ENCODE measurements around the gene GSTCD.

GSTCD gene

GRCh38 chr4:105836537-105836936, 128.0 kb downstream of the GSTCD start:
- no peak overlapping the region for H2AFZ ChIP-seq (ENCODE audit: low read depth)
- H3K9ac ChIP-seq, result no peak overlapping the region
- H3K27me3 ChIP-seq (ENCODE audit: insufficient read depth, low read depth), result no peaks in the 10 kb centered on the region
- no peak for TF ChIP-seq CTCF (conservative IDR thresholded peaks at IDR 0.05; ENCODE audit: low read depth, low read length)
- no peaks in the 10 kb centered on the region for H4K20me1 ChIP-seq (ENCODE audit: insufficient read depth)
- no peak overlapping the region for H3K4me3 ChIP-seq (IDR thresholded peaks at IDR 0.05; ENCODE audit: insufficient read depth, low read depth, low read length)
- no peak overlapping the region for H3K27ac ChIP-seq
- no peaks in the 10 kb centered on the region for H3K79me2 ChIP-seq (ENCODE audit: insufficient read depth, low read depth)
- no peak overlapping the region for H3K4me2 ChIP-seq
- no peaks in the 10 kb centered on the region for H3K4me1 ChIP-seq (ENCODE audit: low read depth, poor library complexity, severe bottlenecking)
- no peaks in the 10 kb centered on the region for H3K36me3 ChIP-seq (ENCODE audit: insufficient read depth)

- Histone ChIP-seq H3K4me1 (ENCODE audit: low read depth, poor library complexity, severe bottlenecking) (no peaks in the 10 kb centered on the region), H3K27me3 (ENCODE audit: insufficient read depth, low read depth) (no peaks in the 10 kb centered on the region), H2AFZ (ENCODE audit: low read depth) (no peak overlapping the region), H4K20me1 (ENCODE audit: insufficient read depth) (no peaks in the 10 kb centered on the region), H3K27ac (no peak overlapping the region), H3K4me2 (no peak overlapping the region), H3K9ac (no peak overlapping the region), H3K79me2 (ENCODE audit: insufficient read depth, low read depth) (no peaks in the 10 kb centered on the region), H3K36me3 (ENCODE audit: insufficient read depth) (no peaks in the 10 kb centered on the region), H3K4me3 (IDR thresholded peaks at IDR 0.05; ENCODE audit: insufficient read depth, low read depth, low read length) (no peak overlapping the region)
- no peak for TF ChIP-seq CTCF (conservative IDR thresholded peaks at IDR 0.05; ENCODE audit: low read depth, low read length)
Observed at GRCh38 chr4:105837037-105837436, 128.5 kb downstream of the GSTCD start.

GRCh38 chr4:105838082-105838481, 129.5 kb downstream of the GSTCD start:
- Histone ChIP-seq H3K4me1 (ENCODE audit: low read depth, poor library complexity, severe bottlenecking) (no peaks in the 10 kb centered on the region), H3K9ac (no peak overlapping the region), H3K79me2 (ENCODE audit: insufficient read depth, low read depth) (no peaks in the 10 kb centered on the region), H4K20me1 (ENCODE audit: insufficient read depth) (no peaks in the 10 kb centered on the region), H3K4me3 (IDR thresholded peaks at IDR 0.05; ENCODE audit: insufficient read depth, low read depth, low read length) (no peak overlapping the region), H3K27me3 (ENCODE audit: insufficient read depth, low read depth) (no peaks in the 10 kb centered on the region), H3K4me2 (no peak overlapping the region), H3K36me3 (ENCODE audit: insufficient read depth) (no peaks in the 10 kb centered on the region), H2AFZ (ENCODE audit: low read depth) (no peak overlapping the region), H3K27ac (no peak overlapping the region)
- no peak for TF ChIP-seq CTCF (conservative IDR thresholded peaks at IDR 0.05; ENCODE audit: low read depth, low read length)

GRCh38 chr4:105840426-105841174, 132.0 kb downstream of the GSTCD start:
- H2AFZ ChIP-seq (ENCODE audit: low read depth), result no peak overlapping the region
- no peaks in the 10 kb centered on the region for H3K36me3 ChIP-seq (ENCODE audit: insufficient read depth)
- no peaks in the 10 kb centered on the region for H4K20me1 ChIP-seq (ENCODE audit: insufficient read depth)
- no peak for TF ChIP-seq CTCF (conservative IDR thresholded peaks at IDR 0.05; ENCODE audit: low read depth, low read length)
- no peak overlapping the region for H3K9ac ChIP-seq
- H3K27ac ChIP-seq, result no peak overlapping the region
- no peak overlapping the region for H3K4me2 ChIP-seq
- H3K4me3 ChIP-seq (IDR thresholded peaks at IDR 0.05; ENCODE audit: insufficient read depth, low read depth, low read length), result no peak overlapping the region
- no peaks in the 10 kb centered on the region for H3K27me3 ChIP-seq (ENCODE audit: insufficient read depth, low read depth)
- no peaks in the 10 kb centered on the region for H3K4me1 ChIP-seq (ENCODE audit: low read depth, poor library complexity, severe bottlenecking)
- H3K79me2 ChIP-seq (ENCODE audit: insufficient read depth, low read depth), result no peaks in the 10 kb centered on the region
